OCI-LY7 (cell line): ENCODE measurements around the gene SELENOI. TPM values are rescaled to one million over a fixed set of nuclear protein-coding genes. Genes with fewer than 3 reads are reported as not detected.
A peak's percentile ranks its signal among the peaks of the same experiment; 100 is the strongest.
"Not testable (repeated sequence)": the region's sequence is repeated elsewhere in the genome, so short reads cannot be mapped to it uniquely, and the experiment has no call there.

Experiments used
- BruUV-seq: library from RNA; stranded (reverse); fragments of 400-500 nt; replicated peaks from 2 replicates; lab custom pipeline; 2021; lab: Mats Ljungman, UMichigan
- CTCF ChIA-PET: fragments of 300-600 bp; sonication (Branson Sonifier 250); formaldehyde crosslinking; loops from one replicate; lab custom pipeline; 2022; ENCODE audit warnings: antibody characterized with exemption; ENCODE audit not compliant: unreplicated experiment; lab: Charles Lee
- POLR2A ChIA-PET: fragments of 300-600 bp; sonication (Branson Sonifier 250); formaldehyde crosslinking; loops from one replicate; lab custom pipeline; 2022; ENCODE audit warnings: antibody characterized with exemption; lab: Charles Lee
- DNase-seq: peaks from one replicate; pipeline ENCODE4 v3.0.0-alpha.2; 2015; ENCODE audit warnings: low spot score
- H2AFZ ChIP-seq: fragments of 200-600 bp; sonication (generic), shearing (Covaris generic); 2 replicates; pipeline ENCODE4 v1.6.1; 2014; ENCODE audit warnings: mild to moderate bottlenecking, antibody characterized with exemption, low read length, moderate library complexity
- H3K27ac ChIP-seq: fragments of 200-600 bp; sonication (generic); 2 replicates; pipeline ENCODE4 v1.5.1; 2014; ENCODE audit warnings: mixed run types, low read depth, mild to moderate bottlenecking, moderate library complexity, low read length, inconsistent platforms; ENCODE audit not compliant: poor library complexity, severe bottlenecking
- H3K36me3 ChIP-seq: fragments of 200-600 bp; sonication (generic); 2 replicates; pipeline ENCODE4 v1.6.1; 2014; ENCODE audit warnings: mild to moderate bottlenecking, antibody characterized with exemption, low read length, moderate library complexity, mixed read lengths; ENCODE audit not compliant: insufficient read depth
- H3K4me1 ChIP-seq: fragments of 200-600 bp; sonication (generic); 2 replicates; pipeline ENCODE4 v1.5.1; 2014; ENCODE audit warnings: mild to moderate bottlenecking, low read length; ENCODE audit not compliant: insufficient read depth, poor library complexity, severe bottlenecking
- H3K4me2 ChIP-seq: fragments of 200-600 bp; sonication (generic); 2 replicates; pipeline ENCODE4 v1.6.1; 2014; ENCODE audit warnings: mild to moderate bottlenecking, low read length
- H3K4me3 ChIP-seq: fragments of 200-600 bp; sonication (generic); 2 replicates; pipeline ENCODE4 v1.5.1; 2014; ENCODE audit warnings: mild to moderate bottlenecking, low read depth, low read length; ENCODE audit not compliant: poor library complexity, severe bottlenecking
- H3K79me2 ChIP-seq: fragments of 200-600 bp; sonication (generic); 2 replicates; pipeline ENCODE4 v1.6.1; 2016; ENCODE audit warnings: low read depth, mild to moderate bottlenecking, low read length, moderate library complexity, mixed read lengths; ENCODE audit not compliant: insufficient read depth
- H3K9me2 ChIP-seq: fragments of 200-600 bp; sonication (generic); 2 replicates; pipeline ENCODE4 v1.6.1; 2016; ENCODE audit warnings: mild to moderate bottlenecking, low read length, mixed read lengths; ENCODE audit not compliant: insufficient read depth
- H3K9me3 ChIP-seq: fragments of 200-600 bp; sonication (generic); 2 replicates; pipeline ENCODE4 v1.6.1; 2014; ENCODE audit warnings: mild to moderate bottlenecking, mixed run types, low read length, mixed read lengths
- H4K20me1 ChIP-seq: fragments of 200-600 bp; sonication (generic); 2 replicates; pipeline ENCODE4 v1.6.1; 2014; ENCODE audit warnings: mild to moderate bottlenecking, antibody characterized with exemption, low read length, moderate library complexity, mixed read lengths; ENCODE audit not compliant: insufficient read depth
- CTCF ChIP-seq: fragments of 200-600 bp; sonication (generic); conservative IDR thresholded peaks from 2 replicates; pipeline ENCODE4 v1.5.1; 2014; ENCODE audit warnings: mild to moderate bottlenecking, antibody characterized with exemption, low read length, moderate library complexity, mixed read lengths
- EZH2phosphoT487 ChIP-seq: fragments of 200-600 bp; sonication (generic); IDR thresholded peaks from 2 replicates; pipeline ENCODE4 v1.6.1; 2018; ENCODE audit warnings: low read depth, borderline replicate concordance, mild to moderate bottlenecking, mixed run types, antibody characterized with exemption, low read length, moderate library complexity, mixed read lengths
- intact Hi-C: fragments of 100-400 bp; cut with micrococcal nuclease; formaldehyde crosslinking; loops from one replicate; pipeline ENCODE4 v1.10.0; 2022; ENCODE audit not compliant: unreplicated experiment
- total RNA-seq, 2 experiments: library from RNA; depleted of rRNA in 1 of 2; stranded (reverse); fragments of >200 nt in 1 of 2; shearing (Covaris generic) in 1 of 2; gene quantifications; 2 replicates each; pipeline ENCODE4 v1.2.3, GENCODE V29; 2014 to 2022

Gene SELENOI
- total RNA-seq, 2 experiments from 2014 or later, result 29.0 to 53.1 TPM

- H3K9me2 ChIP-seq, result no peaks in the 10 kb centered on the region
- CTCF ChIA-PET, result no interaction called here
Observed at GRCh38 chr2:26327291-26328272, 18.4 kb upstream of the SELENOI start.

GRCh38 chr2:26329083-26329482, 16.9 kb upstream of the SELENOI start:
- H3K4me1 ChIP-seq, result peaks cover 32% of the 10 kb centered on the region
- H4K20me1 ChIP-seq, H3K4me3 ChIP-seq, DNase-seq, CTCF ChIA-PET, H3K27ac ChIP-seq, H3K79me2 ChIP-seq, H3K36me3 ChIP-seq, H3K9me2 ChIP-seq, H2AFZ ChIP-seq, BruUV-seq, H3K9me3 ChIP-seq: not testable (repeated sequence)
- peak overlapping the region; percentile 28; the same call in 1 of the 2 replicates for H3K4me2 ChIP-seq
- intact Hi-C loops, result loop anchor here (10.0 kb wide), 1 partner anchor 136 kb away; no protein-coding TSS in a partner anchor
- POLR2A ChIA-PET, result interaction anchor here (0.7 kb wide), 1 partner anchor 26 kb away, joined by 3 read pairs; no protein-coding TSS in a partner anchor

More at GRCh38 chr2:26327291-26328272, 18.4 kb upstream of the SELENOI start:
- DNase-seq, result no peak
- Histone ChIP-seq H2AFZ (no peak overlapping the region; the same call in 1 of the 2 replicates), H4K20me1 (no peaks in the 10 kb centered on the region), H3K9me3 (no peaks in the 10 kb centered on the region), H3K79me2 (no peaks in the 10 kb centered on the region), H3K27ac (no peak overlapping the region), H3K4me1 (peaks cover 32% of the 10 kb centered on the region), H3K4me3 (no peak overlapping the region), H3K36me3 (no peaks in the 10 kb centered on the region), H3K4me2 (peak overlapping the region; percentile 28)
- intact Hi-C loops, result loop anchor here (10.0 kb wide), 1 partner anchor 137 kb away; no protein-coding TSS in a partner anchor
- POLR2A ChIA-PET, result interaction anchor here (0.5 to 0.7 kb wide), 3 partner anchors 220 to 1090 kb away, joined by 3 to 7 read pairs (median 3); no protein-coding TSS in a partner anchor
- no TSS peak for BruUV-seq
- TF ChIP-seq CTCF, result no peak
- TF ChIP-seq EZH2phosphoT487, result no peak

GRCh38 chr2:26330114-26330549, 15.8 kb upstream of the SELENOI start:
- H2AFZ ChIP-seq, result peak overlapping the region; percentile 30; the same call in 1 of the 2 replicates
- no peaks in the 10 kb centered on the region for H3K79me2 ChIP-seq
- no peak for TF ChIP-seq EZH2phosphoT487
- TF ChIP-seq CTCF, result peak; percentile 96
- no peaks in the 10 kb centered on the region for H3K9me3 ChIP-seq
- ChIA-PET CTCF (interaction anchor here (0.6 to 0.8 kb wide), 2 partner anchors 15 to 412 kb away, joined by 3 read pairs; no protein-coding TSS in a partner anchor), POLR2A (interaction anchor here (0.6 kb wide), 1 partner anchor 51 kb away, joined by 5 read pairs; no protein-coding TSS in a partner anchor)
- intact Hi-C loops, result loop anchor here (5.0 kb wide), 1 partner anchor 93 kb away; no protein-coding TSS in a partner anchor
- H3K4me2 ChIP-seq, result no peak overlapping the region
- no peak overlapping the region for H3K4me3 ChIP-seq
- no peaks in the 10 kb centered on the region for H4K20me1 ChIP-seq
- no peaks in the 10 kb centered on the region for H3K36me3 ChIP-seq
- no peak overlapping the region for H3K27ac ChIP-seq
- peaks cover 32% of the 10 kb centered on the region for H3K4me1 ChIP-seq
- peak; percentile 78 for DNase-seq
- BruUV-seq, result no TSS peak
- 0 out of 2 replicates have a peak, but pooled peaks cover 3% of the 10 kb centered on the region for H3K9me2 ChIP-seq
